ENCODE results near the gene CCSER1. TPM values are rescaled to one million over a fixed set of nuclear protein-coding genes. Genes with fewer than 3 reads are reported as not detected.
"Not testable (repeated sequence)": the region's sequence is repeated elsewhere in the genome, so short reads cannot be mapped to it uniquely, and the experiment has no call there.

Gene CCSER1
- total RNA-seq, 4 donors from 2014 or later = 3.2 to 17.3 (median 10.2) TPM

GRCh38 chr4:91340822-91341221 is 1213.6 kb downstream of the CCSER1 start:
- no peak for DNase-seq (ENCODE audit: low spot score)
- no peak for TF ChIP-seq CTCF (IDR thresholded peaks at IDR 0.05)
- ATAC-seq (ENCODE audit: low FRiP score) = no peak

- TF ChIP-seq CTCF (IDR thresholded peaks at IDR 0.05) = no peak
- ATAC-seq (ENCODE audit: low FRiP score) (no peak), DNase-seq (ENCODE audit: low spot score) (no peak)
These were observed 1218.4 kb downstream of the CCSER1 start for GRCh38 chr4:91345632-91346031.

- not testable (repeated sequence) for DNase-seq (ENCODE audit: low spot score); ATAC-seq (ENCODE audit: low FRiP score)
These were observed 1229.3 kb downstream of the CCSER1 start for GRCh38 chr4:91356496-91356895.

GRCh38 chr4:91358016-91358415 is 1230.8 kb downstream of the CCSER1 start:
- not testable (repeated sequence) for DNase-seq (ENCODE audit: low spot score); ATAC-seq (ENCODE audit: low FRiP score)

DNA sequence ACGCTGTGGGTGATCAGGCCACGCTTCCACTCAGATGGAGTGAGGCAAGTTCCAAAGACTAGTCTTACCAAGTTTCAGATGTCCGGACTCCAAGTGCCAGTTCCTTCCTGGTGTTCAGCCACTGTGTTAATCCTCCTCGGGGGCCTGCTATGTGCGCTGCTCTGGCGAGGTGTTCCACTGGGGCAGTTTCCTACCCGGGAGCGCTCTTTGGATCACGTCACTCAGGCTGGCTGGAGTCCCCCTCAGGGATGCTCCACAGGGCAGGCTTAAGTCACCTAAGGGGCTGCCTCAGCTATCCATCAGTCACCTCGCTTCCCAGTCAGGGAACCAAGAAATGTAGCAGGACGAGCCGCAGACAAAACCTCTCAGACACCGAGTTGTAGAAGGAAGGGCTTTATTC is 1231.4 kb downstream of the CCSER1 start:
- DNase-seq (ENCODE audit: low spot score); ATAC-seq (ENCODE audit: low FRiP score): not testable (repeated sequence)

DNA sequence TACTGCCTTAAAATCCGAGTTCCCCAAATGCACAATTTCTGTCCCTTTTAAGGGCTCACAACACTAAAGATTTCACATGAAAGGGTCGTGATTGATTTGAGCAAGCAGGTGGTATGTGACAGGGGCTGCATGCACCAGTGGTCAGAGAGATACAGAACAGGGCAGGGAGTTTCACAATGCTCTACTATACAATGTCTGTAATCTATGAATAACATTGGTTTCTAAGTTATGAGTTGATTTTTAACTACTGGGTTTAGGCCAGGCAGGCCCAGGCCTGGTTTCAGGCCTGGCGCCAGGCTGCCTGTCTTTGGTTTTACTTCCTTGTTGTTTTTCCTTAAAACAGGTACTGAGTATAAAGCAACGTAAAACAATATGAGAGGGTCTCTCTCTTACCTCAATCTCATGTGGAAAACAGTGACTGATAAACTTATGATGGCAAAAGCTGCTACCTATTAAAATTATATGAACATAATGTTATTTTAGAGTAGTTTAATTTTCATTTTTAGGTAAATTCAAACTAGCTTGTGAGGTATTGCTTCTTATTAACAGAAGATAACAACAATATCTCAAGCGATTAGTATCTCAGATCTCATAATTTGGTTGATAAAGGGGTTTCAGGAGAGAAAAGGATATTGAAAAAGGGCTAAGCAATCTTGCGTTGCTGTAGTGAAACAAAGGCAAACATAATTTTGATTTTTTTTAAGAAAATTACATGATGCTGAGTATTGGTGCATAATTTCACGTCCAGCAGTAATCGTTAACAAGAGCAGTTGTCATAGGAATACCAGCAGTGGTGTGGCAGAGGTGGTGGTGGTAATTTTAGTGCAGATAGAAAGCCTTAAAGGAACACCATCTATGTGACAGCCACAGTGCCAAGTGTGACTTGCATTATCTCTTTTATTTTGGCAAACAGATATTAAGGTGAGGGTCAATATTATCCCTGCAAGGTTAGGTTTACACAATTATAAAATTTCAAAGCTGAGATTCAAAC is 1232.1 kb downstream of the CCSER1 start:
- no peak for DNase-seq (ENCODE audit: low spot score)
- TF ChIP-seq CTCF (IDR thresholded peaks at IDR 0.05) = no peak
- no peak for ATAC-seq (ENCODE audit: low FRiP score)

- ATAC-seq (ENCODE audit: low FRiP score) = no peak
- TF ChIP-seq CTCF (IDR thresholded peaks at IDR 0.05) = no peak
- DNase-seq (ENCODE audit: low spot score) = no peak
These were observed 1234.9 kb downstream of the CCSER1 start for GRCh38 chr4:91362125-91362524.

DNA sequence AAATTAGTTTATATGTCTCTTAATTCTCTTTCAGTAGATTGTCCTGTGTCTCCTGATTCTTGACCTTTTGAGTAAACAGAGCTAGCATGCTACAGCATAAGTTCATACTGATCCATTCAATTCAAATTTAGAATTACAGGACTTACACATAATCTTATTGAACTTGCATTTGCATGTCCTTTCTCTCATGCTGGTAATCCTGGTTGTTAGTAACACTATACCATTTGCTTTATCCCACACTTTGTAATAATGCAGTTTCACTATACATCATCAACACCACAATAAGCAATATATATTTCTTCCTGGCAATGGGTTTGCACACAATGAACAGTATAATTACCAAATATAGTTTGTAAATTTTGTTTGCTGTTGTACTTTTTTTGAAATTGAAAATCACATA is 1239.4 kb downstream of the CCSER1 start:
- no peak for DNase-seq (ENCODE audit: low spot score)
- TF ChIP-seq CTCF (IDR thresholded peaks at IDR 0.05) = no peak
- ATAC-seq (ENCODE audit: low FRiP score) = no peak

Measured in omental fat pad (tissue), 4 donors.